ENCODE measurements around the gene SENP2.
"Not testable (repeated sequence)": the region's sequence is repeated elsewhere in the genome, so short reads cannot be mapped to it uniquely, and the experiment has no call there.

SENP2 gene

GRCh38 chr3:185586686-185587039 lies 568 bp downstream of the SENP2 start:
- DNase-seq (ENCODE audit: low read depth), result no peak

GRCh38 chr3:185594073-185594472 lies 8.0 kb downstream of the SENP2 start:
- DNase-seq (ENCODE audit: low read depth), result no peak

GRCh38 chr3:185595526-185595925 lies 9.4 kb downstream of the SENP2 start:
- no peak for DNase-seq (ENCODE audit: low read depth)

GRCh38 chr3:185605566-185605965 lies 19.5 kb downstream of the SENP2 start:
- no peak for DNase-seq (ENCODE audit: low read depth)

GRCh38 chr3:185606196-185606595 lies 20.1 kb downstream of the SENP2 start:
- no peak for DNase-seq (ENCODE audit: low read depth)

- no peak for DNase-seq (ENCODE audit: low read depth)
Observed at GRCh38 chr3:185613016-185613415, 26.9 kb downstream of the SENP2 start.

GRCh38 chr3:185623939-185624665 lies 38.0 kb downstream of the SENP2 start:
- DNase-seq (ENCODE audit: low read depth), result no peak

- DNase-seq (ENCODE audit: low read depth), result no peak
Observed at GRCh38 chr3:185625784-185626183, 39.7 kb downstream of the SENP2 start.

- no peak for DNase-seq (ENCODE audit: low read depth)
Observed at GRCh38 chr3:185629554-185630181, 43.6 kb downstream of the SENP2 start.

GRCh38 chr3:185630182-185630622 lies 44.1 kb downstream of the SENP2 start:
- DNase-seq (ENCODE audit: low read depth), result no peak

- no peak for DNase-seq (ENCODE audit: low read depth)
Observed at GRCh38 chr3:185631108-185631507, 45.0 kb downstream of the SENP2 start.

- no peak for DNase-seq (ENCODE audit: low read depth)
Observed at GRCh38 chr3:185631508-185632206, 45.6 kb downstream of the SENP2 start.

GRCh38 chr3:185632996-185633395 lies 46.9 kb downstream of the SENP2 start:
- DNase-seq (ENCODE audit: low read depth), result no peak

GRCh38 chr3:185637388-185637787 lies 51.3 kb downstream of the SENP2 start:
- no peak for DNase-seq (ENCODE audit: low read depth)

- not testable (repeated sequence) for DNase-seq (ENCODE audit: low read depth)
Observed at GRCh38 chr3:185638651-185639050, 52.6 kb downstream of the SENP2 start.

GRCh38 chr3:185639632-185640206 lies 53.6 kb downstream of the SENP2 start:
- no peak for DNase-seq (ENCODE audit: low read depth)

GRCh38 chr3:185640308-185640707 lies 54.2 kb downstream of the SENP2 start:
- no peak for DNase-seq (ENCODE audit: low read depth)

- DNase-seq (ENCODE audit: low read depth), result not testable (repeated sequence)
Observed at GRCh38 chr3:185645191-185645590, 59.1 kb downstream of the SENP2 start.

- DNase-seq (ENCODE audit: low read depth), result no peak
Observed at GRCh38 chr3:185645596-185646381, 59.7 kb downstream of the SENP2 start.

GRCh38 chr3:185646382-185647133 lies 60.5 kb downstream of the SENP2 start:
- DNase-seq (ENCODE audit: low read depth), result no peak

All from non-pigmented ciliary epithelial cell (primary cell).